ENCODE measurements around the gene RIPOR2. TPM values are rescaled to one million over a fixed set of nuclear protein-coding genes. Genes with fewer than 3 reads are reported as not detected.
"Not testable (repeated sequence)": the region's sequence is repeated elsewhere in the genome, so short reads cannot be mapped to it uniquely, and the experiment has no call there.

Gene RIPOR2
- total RNA-seq, 1 donor from 2014 or later, result 2.6 TPM

DNA sequence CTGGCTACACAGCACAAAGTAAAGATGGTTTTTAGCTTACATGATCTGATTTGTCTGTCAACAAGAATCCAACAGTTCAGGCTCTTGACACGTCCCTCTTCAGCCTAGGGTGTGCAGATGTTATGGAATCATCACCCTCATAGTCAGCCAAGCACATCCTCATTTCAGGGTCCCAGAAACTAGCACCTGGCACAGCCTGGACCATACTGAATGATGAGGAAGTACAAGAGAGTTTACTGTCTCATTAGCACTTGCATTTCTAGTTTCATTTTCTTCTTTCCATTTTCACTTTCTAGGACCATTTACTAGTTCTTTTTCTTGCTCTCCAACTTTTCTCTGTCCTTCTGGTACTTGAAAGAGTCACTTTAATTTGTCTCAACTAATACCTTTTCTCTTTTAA, 6.5 kb downstream of the RIPOR2 start:
- no peak for ATAC-seq
- DNase-seq (ENCODE audit: missing footprints), result no peak
- intact Hi-C loops (cut with DNase I), result no loop called here

DNA sequence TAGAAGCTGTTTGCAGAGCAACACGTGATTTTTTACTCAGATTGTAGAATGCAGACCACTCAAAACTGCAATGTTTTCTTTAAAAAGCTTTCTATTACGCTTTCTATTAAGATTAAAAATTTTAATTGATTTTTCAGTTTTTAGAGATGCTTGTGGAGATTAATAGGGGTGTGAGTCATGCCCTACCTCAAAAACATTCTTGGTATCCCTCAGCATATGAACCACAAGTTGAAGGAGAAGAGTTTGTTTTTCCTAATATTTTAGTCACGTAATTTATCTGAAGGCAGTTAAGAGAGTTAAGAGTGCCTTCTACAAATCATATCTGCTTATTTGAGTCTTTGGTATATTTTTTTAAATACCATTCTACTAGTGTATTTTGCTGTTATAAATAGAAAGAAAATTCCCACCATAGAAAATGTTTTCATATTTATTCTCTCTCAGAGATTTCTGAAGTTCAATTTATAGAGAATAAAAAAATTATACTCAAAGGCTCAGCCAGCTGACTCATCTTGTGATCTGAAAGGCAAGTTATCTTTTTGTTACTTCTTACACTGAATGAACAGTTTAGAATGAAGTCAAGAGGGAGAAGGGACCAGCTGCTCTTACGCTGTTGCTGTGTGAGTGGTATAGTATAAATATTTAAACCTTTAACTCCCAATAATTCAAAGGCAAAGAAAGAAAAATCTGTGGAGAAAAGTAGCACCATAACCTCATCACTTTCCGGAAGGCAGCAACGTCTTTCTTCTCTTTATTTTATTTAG, 7.6 kb downstream of the RIPOR2 start:
- intact Hi-C loops (cut with DNase I), result no loop called here
- ATAC-seq (no peak), DNase-seq (ENCODE audit: missing footprints) (no peak)

- DNase-seq (ENCODE audit: missing footprints) (no peak), ATAC-seq (no peak)
- intact Hi-C loops (cut with DNase I), result no loop called here
Observed at GRCh38 chr6:24927277-24927955, 8.3 kb downstream of the RIPOR2 start.

DNA sequence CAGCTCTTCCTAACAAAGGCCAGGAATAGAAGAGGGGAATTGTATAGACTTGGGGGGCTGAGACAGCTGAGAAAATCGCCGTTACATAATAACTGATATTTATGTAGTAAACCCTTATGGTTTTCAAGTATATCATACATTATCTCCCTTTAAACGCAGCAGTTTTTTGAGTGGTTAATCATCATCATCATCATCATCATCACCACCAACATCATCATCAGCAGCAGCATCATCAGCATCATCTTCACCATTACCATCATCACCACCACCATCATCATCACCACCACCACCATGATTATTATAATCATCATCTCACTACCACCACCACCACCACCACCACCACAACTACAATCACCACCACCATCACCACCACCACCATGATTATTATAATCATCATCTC, 9.1 kb downstream of the RIPOR2 start:
- intact Hi-C loops (cut with DNase I); ATAC-seq; DNase-seq (ENCODE audit: missing footprints): not testable (repeated sequence)

DNA sequence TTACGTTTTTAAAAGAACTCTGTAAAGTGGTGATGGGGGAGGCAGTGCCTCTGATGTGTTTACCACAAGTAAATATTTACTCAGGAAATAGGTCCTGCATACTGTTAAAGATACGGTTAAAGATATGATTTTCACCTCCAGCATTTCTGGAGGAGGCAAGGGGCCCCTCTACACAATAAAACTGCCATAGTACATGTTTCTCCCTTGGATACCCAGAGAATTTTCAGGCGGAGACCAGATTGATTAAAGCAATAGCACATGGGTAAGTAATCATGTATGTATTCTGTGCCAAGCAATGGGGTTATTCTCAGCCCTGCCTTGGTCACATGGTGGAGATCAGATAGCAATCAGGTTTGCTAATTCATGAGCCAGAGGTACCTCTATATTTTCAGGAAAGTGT, 9.6 kb downstream of the RIPOR2 start:
- intact Hi-C loops (cut with DNase I), result no loop called here
- DNase-seq (ENCODE audit: missing footprints), result no peak
- ATAC-seq, result no peak

DNA sequence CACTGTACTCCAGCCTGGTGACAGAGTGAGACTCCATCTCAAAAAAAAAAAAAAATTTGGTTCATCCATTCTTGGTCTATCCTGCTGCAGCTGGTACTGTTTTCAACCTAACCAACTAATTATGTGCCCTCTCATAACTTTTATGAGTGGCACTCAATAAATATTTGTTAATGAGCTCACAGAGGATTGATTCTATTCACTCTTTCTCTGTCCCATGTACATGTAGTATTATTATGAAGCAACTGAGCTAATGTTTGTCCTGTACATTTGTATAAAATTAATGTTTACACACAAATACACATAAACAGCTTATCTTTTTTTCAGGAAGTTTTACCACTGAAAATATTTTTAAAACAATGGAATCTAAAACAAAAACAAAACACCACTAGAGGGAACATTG, 10.1 kb downstream of the RIPOR2 start:
- intact Hi-C loops (cut with DNase I), result no loop called here
- ATAC-seq (no peak), DNase-seq (ENCODE audit: missing footprints) (no peak)

DNA sequence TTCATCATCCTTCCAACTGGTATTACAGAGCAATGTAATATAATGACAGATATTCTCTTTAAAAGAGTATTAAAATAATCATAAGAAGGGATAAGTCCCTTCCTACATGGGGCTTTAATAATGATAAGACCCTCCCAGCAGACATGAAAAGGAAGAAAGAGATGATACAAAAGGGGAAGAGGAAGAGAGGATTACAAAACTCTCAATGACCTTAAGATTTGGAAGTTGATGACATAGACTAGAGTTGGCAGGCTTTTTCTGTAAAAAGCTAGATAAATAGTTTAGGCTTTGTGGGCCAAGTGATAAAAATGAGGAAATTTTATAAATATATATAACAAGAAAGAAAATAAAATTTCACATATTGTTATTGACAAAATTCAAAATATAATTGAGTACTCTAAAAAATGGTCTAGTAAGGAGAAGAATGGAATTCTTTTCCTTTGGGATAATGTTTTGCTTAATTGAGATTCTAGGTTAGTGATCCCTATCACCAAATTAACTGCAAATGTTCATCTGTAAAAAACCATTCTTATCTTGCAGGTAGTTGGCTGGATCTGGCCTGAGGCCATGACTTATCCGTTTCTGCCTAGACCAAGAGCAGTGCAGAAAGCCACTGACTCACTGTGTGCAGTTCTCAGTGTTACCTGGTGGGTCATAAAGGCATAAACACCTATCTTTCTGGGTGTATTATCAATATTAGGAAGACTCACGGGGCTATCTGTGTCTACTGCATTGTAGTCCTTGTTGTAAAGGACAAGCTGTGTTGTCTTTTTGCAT, 11.0 kb downstream of the RIPOR2 start:
- DNase-seq (ENCODE audit: missing footprints) (no peak), ATAC-seq (no peak)
- intact Hi-C loops (cut with DNase I), result no loop called here

- ATAC-seq (no peak), DNase-seq (ENCODE audit: missing footprints) (no peak)
- intact Hi-C loops (cut with DNase I), result no loop called here
Observed at GRCh38 chr6:24923885-24924401, 11.8 kb downstream of the RIPOR2 start.

GRCh38 chr6:24922814-24923213, 12.9 kb downstream of the RIPOR2 start:
- intact Hi-C loops (cut with DNase I), result no loop called here
- DNase-seq (ENCODE audit: missing footprints) (no peak), ATAC-seq (no peak)

DNA sequence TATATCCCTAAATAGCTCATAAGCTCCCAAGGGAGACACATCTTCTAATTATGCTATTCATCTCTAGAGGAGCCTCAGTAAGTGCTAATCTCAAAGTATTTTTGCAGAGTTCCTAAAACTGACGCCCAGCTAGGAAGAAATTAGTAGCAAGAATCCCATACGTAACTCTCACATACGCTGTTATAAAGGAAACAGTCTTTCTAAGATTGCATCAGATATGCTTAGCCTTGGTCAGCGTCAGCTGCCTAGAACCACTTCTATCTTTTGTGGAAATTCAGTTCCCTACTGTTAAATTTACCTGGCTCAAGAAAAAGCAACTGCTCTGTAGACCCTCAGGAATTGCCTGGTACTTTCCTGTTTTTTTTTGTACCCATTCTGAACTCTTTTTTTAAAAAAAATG, 13.6 kb downstream of the RIPOR2 start:
- intact Hi-C loops (cut with DNase I), result no loop called here
- ATAC-seq (no peak), DNase-seq (ENCODE audit: missing footprints) (no peak)

GRCh38 chr6:24920136-24920535, 15.6 kb downstream of the RIPOR2 start:
- DNase-seq (ENCODE audit: missing footprints), result no peak
- intact Hi-C loops (cut with DNase I), result no loop called here
- no peak for ATAC-seq

DNA sequence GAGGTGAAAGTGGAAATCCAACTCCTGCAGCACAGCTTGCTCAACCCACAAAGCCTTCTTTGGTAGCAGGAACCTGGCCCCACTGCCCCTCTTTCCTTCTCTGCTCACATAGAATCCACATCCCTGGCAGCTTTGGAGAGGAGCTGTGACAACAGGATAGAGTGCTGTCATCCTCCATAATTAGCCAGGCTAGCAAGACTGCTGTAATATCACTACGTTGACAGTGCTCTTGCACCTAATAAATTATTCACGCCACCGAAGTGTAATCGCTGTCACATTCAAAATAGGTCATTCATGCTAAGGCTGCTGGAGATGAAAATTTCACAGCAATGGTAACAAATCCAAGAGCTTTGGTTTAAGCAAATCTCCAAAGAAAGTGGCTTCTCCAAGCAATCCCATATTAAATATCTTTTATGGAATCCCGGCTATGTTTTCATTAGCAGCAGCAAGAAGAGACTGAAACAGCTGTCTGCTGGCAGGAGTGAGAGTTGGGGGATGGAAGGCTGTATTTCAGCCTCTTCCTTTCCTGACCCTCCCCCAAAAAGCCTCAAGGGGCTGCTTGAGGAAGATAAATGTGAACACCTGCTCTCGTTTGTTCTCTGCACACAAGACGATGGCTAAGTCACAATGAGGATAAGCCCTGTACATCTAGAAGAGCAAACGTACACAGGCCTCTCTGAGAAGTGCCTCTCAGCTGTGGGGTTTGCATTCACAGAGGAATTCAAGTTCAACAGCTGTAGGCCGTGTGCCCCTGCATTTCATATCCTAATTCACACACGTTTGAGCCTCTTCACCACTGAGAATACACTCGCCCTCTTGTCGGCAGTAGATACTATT, 16.5 kb downstream of the RIPOR2 start:
- DNase-seq (ENCODE audit: missing footprints) (peak; percentile 56), ATAC-seq (no peak)
- intact Hi-C loops (cut with DNase I), result no loop called here

GRCh38 chr6:24918641-24919055, 17.1 kb downstream of the RIPOR2 start:
- ATAC-seq (no peak), DNase-seq (ENCODE audit: missing footprints) (no peak)
- intact Hi-C loops (cut with DNase I), result no loop called here

DNA sequence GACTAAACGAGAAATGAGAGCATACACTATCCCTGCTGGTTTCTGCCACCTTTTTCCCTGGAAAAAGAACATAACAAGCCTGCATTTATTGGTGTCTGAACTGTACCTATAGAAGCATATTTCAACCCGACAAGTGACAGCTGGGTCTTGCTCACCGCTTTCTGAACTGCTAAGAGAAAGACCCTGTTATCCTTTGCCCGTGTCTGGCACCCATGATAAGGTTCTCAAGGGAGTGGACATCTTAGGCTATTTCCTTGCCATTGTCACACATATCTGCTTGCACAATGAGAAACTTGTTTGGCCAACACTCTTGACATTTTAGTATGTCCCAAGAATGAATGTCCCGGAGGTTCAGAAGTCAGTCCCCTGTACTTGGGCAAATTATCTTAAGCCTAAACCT, 19.3 kb downstream of the RIPOR2 start:
- ATAC-seq, result no peak
- intact Hi-C loops (cut with DNase I), result no loop called here
- DNase-seq (ENCODE audit: missing footprints), result no peak

- no peak for DNase-seq (ENCODE audit: missing footprints)
- intact Hi-C loops (cut with DNase I), result no loop called here
- no peak for ATAC-seq
Observed at GRCh38 chr6:24915641-24916040, 20.1 kb downstream of the RIPOR2 start.

GRCh38 chr6:24914082-24914481, 21.7 kb downstream of the RIPOR2 start:
- intact Hi-C loops (cut with DNase I); DNase-seq (ENCODE audit: missing footprints); ATAC-seq: not testable (repeated sequence)

GRCh38 chr6:24911796-24912382, 23.9 kb downstream of the RIPOR2 start:
- intact Hi-C loops (cut with DNase I), result no loop called here
- DNase-seq (ENCODE audit: missing footprints) (no peak), ATAC-seq (no peak)

GRCh38 chr6:24910961-24911725, 24.6 kb downstream of the RIPOR2 start:
- DNase-seq (ENCODE audit: missing footprints) (peak; percentile 80), ATAC-seq (peak; percentile 67)
- intact Hi-C loops (cut with DNase I), result no loop called here
